ENCODE measurements around the gene DBX1.

The DBX1 gene

DNA sequence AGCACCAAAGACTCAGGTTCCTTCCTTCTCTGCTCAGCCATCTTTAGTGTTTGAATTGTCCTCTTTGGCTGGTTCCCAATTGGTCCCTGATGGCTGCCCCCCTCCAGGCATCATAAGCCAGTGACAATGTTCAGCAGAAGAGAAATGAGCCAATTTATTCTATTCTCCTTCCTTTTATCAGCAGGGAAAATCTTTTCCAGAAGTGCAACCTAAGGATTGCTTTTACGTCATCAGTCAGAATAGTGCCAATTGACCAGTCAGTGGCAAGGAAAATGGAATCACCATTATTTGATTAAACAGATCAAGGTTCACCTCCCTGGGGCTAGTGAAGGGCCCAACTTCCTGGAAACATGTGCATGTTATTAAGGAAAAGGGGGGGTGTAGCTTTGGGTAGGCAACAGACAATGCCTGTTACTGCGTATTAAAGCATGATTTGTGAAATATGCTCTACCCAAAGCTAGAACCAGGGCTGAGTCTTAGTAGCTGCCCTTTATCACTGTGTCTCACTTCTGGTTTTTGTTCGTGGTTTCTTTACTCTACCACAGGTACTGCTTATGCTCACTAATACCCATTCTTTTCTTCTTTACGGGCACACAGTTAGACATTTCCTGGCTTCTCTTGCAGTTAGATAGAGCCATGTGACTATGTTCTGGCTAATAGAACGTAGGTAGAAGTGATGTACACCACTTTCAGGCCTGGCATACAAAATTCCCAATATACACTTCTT, 12.6 kb upstream of the DBX1 start:
- H3K36me3 Mint-ChIP-seq (ENCODE audit: low read depth) = no peaks in the 10 kb centered on the region
- H3K27me3 Mint-ChIP-seq = peaks cover 60% of the 10 kb centered on the region
- H3K9me3 Mint-ChIP-seq = peaks cover 12% of the 10 kb centered on the region
- no peaks in the 10 kb centered on the region for H3K4me1 Mint-ChIP-seq (ENCODE audit: low read depth)
- no peak overlapping the region for H3K4me3 Mint-ChIP-seq
- H3K27ac Mint-ChIP-seq = no peak overlapping the region

DNA sequence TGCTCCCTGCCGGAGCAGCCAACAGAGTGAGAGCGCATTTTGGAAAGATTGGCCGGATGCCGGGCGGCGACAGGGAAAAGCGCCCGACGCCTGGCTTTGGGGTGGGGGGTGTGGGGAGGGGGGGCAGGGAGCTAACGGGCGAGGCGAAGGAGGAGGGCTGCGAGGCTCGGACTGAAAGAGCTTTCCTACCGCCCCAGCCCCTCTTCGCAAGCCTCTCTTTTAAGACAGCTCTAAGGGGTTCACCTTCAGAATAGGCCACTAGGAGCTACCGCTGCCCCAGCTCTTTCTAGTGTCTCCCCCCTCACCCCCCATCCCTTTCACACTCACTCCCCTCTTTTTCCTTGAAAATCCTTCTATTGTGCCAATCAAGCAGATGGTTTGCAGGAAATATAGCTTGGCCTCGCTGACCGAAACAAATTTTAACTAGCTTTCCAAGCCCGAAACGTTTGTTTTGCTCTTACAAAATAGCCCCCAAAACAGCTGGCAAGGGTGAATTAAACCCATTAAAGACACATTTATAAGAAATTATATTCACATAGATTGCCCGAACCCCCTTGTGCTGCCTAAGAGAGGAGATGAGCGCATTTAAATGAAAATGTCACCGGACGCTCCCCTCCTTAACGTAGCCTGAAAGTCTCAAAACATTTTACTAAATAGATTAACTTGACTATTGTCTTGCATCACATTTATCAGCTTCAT, 3.7 kb upstream of the DBX1 start:
- no peak overlapping the region for H3K4me3 Mint-ChIP-seq
- H3K9me3 Mint-ChIP-seq = peaks cover 5% of the 10 kb centered on the region
- peaks cover 6% of the 10 kb centered on the region for H3K36me3 Mint-ChIP-seq (ENCODE audit: low read depth)
- H3K4me1 Mint-ChIP-seq (ENCODE audit: low read depth) = peaks cover 18% of the 10 kb centered on the region
- peaks cover 94% of the 10 kb centered on the region for H3K27me3 Mint-ChIP-seq
- no peak overlapping the region for H3K27ac Mint-ChIP-seq

DNA sequence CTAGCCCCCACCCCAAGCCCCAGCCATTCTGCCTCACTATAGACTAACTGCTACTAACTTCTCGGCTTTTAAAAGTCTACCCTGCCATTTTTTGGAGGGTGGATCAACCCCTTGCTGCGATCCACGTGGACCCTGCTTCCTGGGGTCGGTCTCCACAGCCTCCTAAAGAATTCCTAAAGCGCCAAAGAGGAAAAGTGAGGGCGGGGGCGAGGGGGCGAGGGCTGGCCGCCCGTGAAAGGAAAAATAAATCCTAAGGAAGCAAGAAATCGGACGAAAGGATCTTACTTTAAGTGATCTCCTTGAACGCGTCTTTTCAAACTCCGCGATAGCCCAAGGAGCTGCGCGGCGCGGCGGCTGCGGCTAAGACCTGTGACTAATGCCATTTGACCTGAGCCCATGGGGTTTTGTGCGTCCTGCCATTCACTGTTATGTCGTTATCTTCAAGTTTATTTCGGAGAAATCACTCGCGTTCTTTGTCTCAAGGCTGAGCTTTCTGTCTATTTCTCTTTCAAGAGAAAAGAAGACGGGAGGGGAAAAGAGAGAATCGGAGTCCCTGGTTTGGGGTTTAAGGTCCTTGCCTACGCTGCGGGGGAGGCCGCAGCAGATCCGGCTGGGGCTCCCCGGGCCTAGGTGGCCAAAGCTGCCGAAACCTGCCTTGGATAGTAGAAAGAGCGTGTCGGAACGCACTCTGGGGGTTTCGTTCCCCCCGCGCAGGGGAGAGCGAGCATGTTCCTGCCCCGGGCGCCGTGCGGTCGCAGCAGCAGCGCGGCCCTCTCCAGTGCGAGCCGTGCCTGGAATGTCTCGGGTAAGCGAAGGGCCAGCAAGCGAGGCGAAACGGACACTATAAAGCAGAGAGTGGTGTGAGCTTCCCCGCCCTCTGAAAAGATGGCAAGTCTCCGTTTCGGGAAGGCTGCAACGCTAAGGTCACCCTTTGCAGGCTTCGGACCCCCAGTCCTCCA, 2.8 kb upstream of the DBX1 start:
- H3K9me3 Mint-ChIP-seq = peaks cover 12% of the 10 kb centered on the region
- peak overlapping the region; percentile 66 for H3K27ac Mint-ChIP-seq
- peaks cover 95% of the 10 kb centered on the region for H3K27me3 Mint-ChIP-seq
- H3K4me1 Mint-ChIP-seq (ENCODE audit: low read depth) = peaks cover 26% of the 10 kb centered on the region
- H3K4me3 Mint-ChIP-seq = peak overlapping the region; percentile 57
- H3K36me3 Mint-ChIP-seq (ENCODE audit: low read depth) = peaks cover 9% of the 10 kb centered on the region

DNA sequence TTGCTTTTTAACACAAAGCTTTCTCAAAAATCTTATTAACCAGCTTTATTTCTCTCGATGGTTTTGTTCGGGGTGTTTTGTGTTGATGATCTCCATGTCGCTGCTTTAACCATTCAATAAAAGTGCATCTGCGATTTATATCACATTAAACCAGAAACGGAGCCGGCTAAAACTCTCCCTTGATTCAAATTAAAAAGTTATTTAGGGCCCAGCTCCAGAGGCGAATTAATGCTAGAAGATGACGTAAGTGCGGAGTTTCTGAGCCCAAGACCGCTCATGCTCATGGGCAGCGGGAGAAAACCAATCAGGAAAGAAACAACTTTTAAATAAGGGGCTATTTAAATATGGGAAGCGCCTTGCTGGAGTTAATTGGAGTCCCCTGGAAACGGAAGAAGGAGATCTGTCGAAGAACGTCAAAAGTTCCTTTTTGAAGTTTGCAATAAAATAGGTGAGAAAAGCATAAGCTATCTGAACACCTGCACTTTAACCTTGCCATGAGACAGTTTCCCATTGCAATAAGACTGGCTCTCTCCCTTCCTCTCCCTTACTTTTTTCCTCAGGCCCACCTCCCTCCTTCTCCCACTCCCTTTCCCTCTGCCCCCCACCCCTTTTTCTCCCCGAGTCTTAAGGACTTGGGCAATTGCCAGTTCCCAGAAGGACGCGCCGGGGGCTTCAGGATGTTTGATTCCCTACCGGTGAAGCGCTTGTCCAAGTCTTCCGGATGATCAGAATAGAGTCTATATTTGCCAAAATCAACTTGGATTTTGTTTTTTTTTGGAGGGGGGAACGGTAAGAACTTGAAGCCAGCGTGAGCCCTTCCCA, 1.9 kb upstream of the DBX1 start:
- H3K4me3 Mint-ChIP-seq = no peak overlapping the region
- H3K36me3 Mint-ChIP-seq (ENCODE audit: low read depth) = peaks cover 12% of the 10 kb centered on the region
- no peak overlapping the region for H3K27ac Mint-ChIP-seq
- H3K9me3 Mint-ChIP-seq = peaks cover 12% of the 10 kb centered on the region
- H3K27me3 Mint-ChIP-seq = peaks cover 95% of the 10 kb centered on the region
- H3K4me1 Mint-ChIP-seq (ENCODE audit: low read depth) = peaks cover 33% of the 10 kb centered on the region

DNA sequence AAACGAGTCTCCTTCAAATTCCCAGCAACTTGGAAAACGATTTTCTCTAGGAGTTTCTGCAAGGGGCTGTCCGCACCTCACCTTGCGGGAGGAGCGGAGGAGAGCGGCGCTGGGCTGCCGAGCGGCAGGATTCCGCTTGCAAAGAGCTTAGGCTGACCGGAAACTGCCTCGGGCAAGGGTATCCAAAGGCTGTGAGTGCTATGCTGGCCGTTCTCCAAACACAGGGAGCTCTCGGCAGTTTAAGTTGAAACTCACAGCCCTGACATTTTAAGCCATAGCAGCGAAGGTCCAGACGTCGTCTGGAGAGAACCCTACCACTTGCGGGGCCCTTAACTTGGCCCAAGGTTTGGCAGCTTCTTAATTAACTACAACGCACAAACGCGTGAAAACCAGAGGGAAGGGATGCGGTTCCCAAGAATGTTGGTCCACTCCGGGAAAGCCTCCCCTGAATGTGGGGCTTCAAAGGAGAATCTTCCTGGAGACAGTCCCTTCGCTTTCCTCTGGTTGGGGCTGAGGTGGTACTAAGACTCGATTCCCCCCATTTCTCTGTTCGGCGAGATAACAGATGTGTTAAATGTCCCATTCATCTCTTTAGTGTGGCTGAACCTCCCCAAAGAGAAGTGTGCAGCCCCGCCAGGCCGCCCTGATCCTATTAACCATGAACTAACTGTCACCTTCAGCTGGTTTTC, 1.1 kb upstream of the DBX1 start:
- Mint-ChIP-seq H3K4me1 (ENCODE audit: low read depth) (peaks cover 34% of the 10 kb centered on the region), H3K27me3 (peaks cover 90% of the 10 kb centered on the region), H3K9me3 (peaks cover 12% of the 10 kb centered on the region), H3K27ac (peak overlapping the region; percentile 11), H3K36me3 (ENCODE audit: low read depth) (peaks cover 12% of the 10 kb centered on the region), H3K4me3 (no peak overlapping the region)

DNA sequence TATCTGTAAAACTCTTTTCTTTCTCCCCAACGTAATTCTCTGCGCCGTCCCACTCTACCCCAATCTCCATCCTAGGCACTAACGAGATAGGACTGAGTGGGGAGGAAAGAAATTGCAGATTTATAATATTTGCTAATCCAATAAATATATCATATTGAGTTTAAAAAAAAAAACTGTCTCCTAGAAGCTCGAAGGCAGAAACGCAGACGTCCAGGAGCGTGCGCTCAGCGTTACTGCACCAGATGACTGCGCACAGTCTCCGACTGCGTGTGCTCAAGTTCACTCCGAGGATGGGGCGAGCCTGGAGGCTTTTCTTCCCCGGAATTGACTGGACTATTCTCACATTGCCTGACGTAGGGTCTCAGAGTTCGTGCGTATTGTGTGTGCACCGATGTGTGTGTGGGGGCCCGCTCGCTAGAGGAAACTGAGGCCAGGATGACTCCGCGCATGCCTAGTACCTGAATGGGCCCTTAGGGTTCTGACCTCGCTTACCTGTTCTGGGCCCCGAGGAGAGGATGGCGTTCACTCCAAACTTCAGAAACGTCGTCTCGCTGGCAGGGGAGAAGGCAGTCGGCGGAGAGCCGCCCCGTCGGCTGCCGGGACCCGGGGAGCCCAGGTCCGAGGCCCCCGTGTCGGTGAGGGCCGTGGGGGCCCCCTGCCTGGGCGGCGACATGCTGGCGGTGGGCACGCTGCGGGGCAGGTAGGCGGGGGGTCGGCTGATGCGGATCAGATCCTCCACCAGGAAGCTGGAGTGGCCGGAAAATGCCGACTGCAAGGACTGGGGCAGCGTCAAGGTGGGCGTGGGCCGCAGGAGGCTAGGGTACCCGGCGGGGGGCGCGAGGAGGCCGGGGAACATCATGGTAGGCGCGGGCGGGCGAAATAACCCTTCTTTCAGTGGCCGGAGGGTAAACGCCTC, 551 bp downstream of the DBX1 start:
- Mint-ChIP-seq H3K4me1 (ENCODE audit: low read depth) (peaks cover 40% of the 10 kb centered on the region), H3K4me3 (no peak overlapping the region), H3K36me3 (ENCODE audit: low read depth) (peaks cover 12% of the 10 kb centered on the region), H3K27me3 (peaks cover 88% of the 10 kb centered on the region), H3K9me3 (peaks cover 12% of the 10 kb centered on the region), H3K27ac (no peak overlapping the region)

DNA sequence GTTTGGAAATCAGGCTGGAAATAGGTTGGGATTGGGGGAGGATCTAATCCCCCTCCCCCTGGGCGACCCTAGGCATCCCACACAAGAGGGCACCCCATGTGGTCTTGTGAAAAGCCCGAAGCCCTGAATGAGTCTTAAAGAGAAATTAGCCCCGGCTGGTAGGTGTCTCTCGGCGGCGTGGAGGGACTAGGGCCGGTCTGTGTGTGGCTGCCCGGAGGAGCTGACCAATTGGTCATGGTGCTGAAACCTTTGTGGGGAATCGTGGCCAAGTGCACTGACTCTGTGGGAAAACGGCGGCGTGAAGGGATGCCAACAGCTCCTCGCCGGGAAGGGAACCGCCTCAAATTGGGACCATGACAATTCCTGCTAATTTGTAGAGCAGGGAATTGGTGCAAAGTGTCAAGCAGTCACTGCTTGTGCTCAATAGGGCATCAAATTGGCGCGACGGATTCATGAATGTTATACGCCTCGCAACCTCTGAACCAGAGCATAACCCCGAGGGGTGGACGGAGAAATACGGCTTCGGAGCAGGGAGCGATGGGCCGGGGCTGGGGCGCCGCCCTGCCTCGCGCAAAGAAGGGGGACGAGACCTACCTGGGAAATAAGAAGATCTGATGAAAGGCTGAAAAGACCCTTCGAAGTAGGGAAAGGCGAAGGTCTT, 1.5 kb downstream of the DBX1 start:
- Mint-ChIP-seq H3K27ac (no peak overlapping the region), H3K4me3 (peak overlapping the region; percentile 31), H3K4me1 (ENCODE audit: low read depth) (peaks cover 40% of the 10 kb centered on the region), H3K36me3 (ENCODE audit: low read depth) (peaks cover 12% of the 10 kb centered on the region), H3K27me3 (peaks cover 81% of the 10 kb centered on the region), H3K9me3 (peaks cover 12% of the 10 kb centered on the region)

DNA sequence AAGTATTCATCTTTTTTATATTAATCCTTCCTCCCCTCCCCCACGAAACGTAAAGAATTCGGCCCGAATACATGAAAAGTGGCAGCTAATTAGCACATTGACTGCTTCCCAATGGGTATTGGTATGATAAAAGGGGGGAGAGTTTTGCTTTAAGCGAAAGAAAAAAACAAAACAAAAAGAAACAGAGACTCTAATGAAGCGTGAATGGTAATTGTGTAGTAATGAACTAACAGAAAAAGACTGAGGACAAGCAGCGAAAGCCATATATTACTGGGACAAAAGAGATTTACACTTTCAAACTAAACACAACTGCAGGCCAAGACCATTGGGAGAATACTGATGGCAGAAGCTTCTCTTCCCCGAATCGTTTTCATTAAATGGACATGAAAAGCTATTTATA, 2.5 kb downstream of the DBX1 start:
- Mint-ChIP-seq H3K4me1 (ENCODE audit: low read depth) (peaks cover 31% of the 10 kb centered on the region), H3K4me3 (no peak overlapping the region), H3K9me3 (peaks cover 12% of the 10 kb centered on the region), H3K27ac (no peak overlapping the region), H3K36me3 (ENCODE audit: low read depth) (peaks cover 7% of the 10 kb centered on the region), H3K27me3 (peaks cover 77% of the 10 kb centered on the region)

DNA sequence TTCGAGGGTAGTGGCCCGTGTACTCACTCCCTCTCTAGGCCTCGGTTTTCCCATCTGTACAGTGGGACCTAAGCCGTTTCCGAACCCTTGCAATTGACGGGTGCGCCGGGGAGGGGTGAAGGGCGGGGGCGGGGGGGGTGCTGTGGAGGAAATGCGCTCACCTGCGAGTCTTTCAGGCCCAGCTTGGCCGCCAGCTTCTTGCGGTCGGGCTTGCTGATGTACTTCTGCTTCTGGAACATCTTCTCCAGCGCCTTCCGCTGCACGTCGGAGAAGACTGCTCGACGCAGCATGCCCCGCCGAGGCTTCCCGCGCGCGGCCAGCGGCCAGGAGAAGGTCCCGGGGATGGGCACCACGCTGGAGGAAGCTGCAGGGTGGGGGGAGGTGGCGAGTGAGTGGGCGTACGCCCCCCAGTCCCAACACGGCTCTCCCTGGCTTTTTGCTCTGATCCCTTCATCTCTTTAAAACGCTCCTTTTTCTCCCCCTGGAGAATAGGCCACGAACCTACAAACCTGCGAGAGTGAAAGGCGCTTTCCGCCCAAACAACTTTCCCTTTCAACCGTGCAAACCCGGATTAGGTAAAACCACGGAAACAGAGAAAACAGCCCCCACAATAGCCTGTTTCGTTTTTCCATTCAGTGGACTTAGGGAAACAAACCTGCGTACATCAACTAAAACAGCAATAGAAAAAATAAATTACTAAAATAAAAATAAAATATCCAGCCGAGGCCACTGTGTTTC, 3.2 kb downstream of the DBX1 start:
- peak overlapping the region; percentile 60 for H3K4me3 Mint-ChIP-seq

DNA sequence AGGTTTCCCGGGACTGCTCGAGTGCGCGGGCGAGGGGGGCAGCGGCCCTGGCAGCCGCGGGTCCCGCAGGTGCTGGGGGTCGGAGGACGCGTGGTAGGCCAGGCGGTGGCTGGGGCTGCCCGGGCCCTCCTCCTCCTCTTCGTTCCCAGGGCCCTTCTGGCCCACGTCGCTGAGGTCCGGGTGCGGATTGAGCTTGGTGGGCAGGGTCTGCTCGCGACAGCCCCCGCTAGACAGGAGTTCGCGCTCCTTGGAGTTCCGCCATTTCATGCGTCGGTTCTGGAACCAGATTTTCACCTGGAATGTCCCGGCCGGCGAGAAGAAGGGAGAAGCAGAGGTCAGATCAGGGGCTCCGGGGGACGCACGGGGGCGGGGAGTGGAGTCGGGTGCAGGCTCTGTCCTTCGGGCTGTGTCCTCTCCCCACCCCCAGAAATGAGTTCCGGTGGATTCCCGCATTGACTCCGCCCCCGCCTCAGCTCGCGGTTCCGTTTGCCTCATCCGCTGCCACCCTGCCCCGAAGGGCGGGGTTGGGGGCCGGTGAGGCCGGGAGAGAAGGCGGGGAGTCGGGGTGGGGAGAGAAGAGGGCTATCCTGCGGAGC, 3.9 kb downstream of the DBX1 start:
- H3K27ac Mint-ChIP-seq = no peak overlapping the region
- peak overlapping the region; percentile 60 for H3K4me3 Mint-ChIP-seq
- H3K4me1 Mint-ChIP-seq (ENCODE audit: low read depth) = peaks cover 23% of the 10 kb centered on the region
- peaks cover 63% of the 10 kb centered on the region for H3K27me3 Mint-ChIP-seq
- H3K36me3 Mint-ChIP-seq (ENCODE audit: low read depth) = peaks cover 7% of the 10 kb centered on the region
- H3K9me3 Mint-ChIP-seq = peaks cover 12% of the 10 kb centered on the region

More for the DNA sequence above, 3.2 kb downstream of the DBX1 start:
- peaks cover 24% of the 10 kb centered on the region for H3K4me1 Mint-ChIP-seq (ENCODE audit: low read depth)
- H3K9me3 Mint-ChIP-seq = peaks cover 12% of the 10 kb centered on the region
- peaks cover 70% of the 10 kb centered on the region for H3K27me3 Mint-ChIP-seq
- no peak overlapping the region for H3K27ac Mint-ChIP-seq
- H3K36me3 Mint-ChIP-seq (ENCODE audit: low read depth) = peaks cover 7% of the 10 kb centered on the region

DNA sequence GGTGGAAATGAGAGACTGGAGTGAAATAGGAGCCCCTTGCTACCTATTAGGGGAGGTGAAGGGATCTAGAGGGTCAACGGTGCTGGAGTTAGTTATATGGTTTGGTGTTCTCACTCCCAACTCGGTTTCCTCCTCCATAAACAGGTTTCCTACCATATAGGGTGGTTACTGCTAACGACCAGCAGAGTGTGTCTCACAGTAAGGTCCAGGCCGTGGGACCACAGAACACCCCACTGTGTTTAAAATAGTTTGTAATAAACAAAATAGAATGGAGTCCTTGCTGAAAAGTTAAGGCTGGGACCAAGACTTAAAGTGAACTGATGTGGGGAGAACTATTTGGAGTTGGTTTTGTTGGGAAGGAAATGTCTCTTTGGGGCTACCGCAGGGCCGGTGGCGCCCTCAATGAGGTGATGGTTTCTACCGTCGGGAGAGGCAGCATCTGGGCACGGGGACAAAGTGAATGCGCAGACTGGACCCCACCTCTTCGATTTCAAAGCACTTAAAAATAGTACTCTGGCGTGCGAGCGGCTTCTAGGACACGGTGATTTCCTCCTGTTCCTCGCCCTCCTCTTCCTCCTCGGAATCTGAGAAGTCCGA, 4.5 kb downstream of the DBX1 start:
- H3K27ac Mint-ChIP-seq = no peak overlapping the region
- peaks cover 7% of the 10 kb centered on the region for H3K36me3 Mint-ChIP-seq (ENCODE audit: low read depth)
- H3K4me3 Mint-ChIP-seq = peak overlapping the region; percentile 67
- peaks cover 23% of the 10 kb centered on the region for H3K4me1 Mint-ChIP-seq (ENCODE audit: low read depth)
- peaks cover 12% of the 10 kb centered on the region for H3K9me3 Mint-ChIP-seq
- H3K27me3 Mint-ChIP-seq = peaks cover 57% of the 10 kb centered on the region

Measured in stimulated activated naive CD8-positive, alpha-beta T cell treated with anti-CD3 and anti-CD28 coated beads, Interleukin-15, Interleukin-2, amounts not matched to agents 100 ng/mL and 50 ng/mL, for 24 hours (primary cell).